ENCODE results near the gene EFCAB13. TPM values are rescaled to one million over a fixed set of nuclear protein-coding genes. Genes with fewer than 3 reads are reported as not detected.
A peak's percentile ranks its signal among the peaks of the same experiment; 100 is the strongest.

The EFCAB13 gene
- total RNA-seq, 1 donor from 2014 or later: 2.7 TPM

DNA sequence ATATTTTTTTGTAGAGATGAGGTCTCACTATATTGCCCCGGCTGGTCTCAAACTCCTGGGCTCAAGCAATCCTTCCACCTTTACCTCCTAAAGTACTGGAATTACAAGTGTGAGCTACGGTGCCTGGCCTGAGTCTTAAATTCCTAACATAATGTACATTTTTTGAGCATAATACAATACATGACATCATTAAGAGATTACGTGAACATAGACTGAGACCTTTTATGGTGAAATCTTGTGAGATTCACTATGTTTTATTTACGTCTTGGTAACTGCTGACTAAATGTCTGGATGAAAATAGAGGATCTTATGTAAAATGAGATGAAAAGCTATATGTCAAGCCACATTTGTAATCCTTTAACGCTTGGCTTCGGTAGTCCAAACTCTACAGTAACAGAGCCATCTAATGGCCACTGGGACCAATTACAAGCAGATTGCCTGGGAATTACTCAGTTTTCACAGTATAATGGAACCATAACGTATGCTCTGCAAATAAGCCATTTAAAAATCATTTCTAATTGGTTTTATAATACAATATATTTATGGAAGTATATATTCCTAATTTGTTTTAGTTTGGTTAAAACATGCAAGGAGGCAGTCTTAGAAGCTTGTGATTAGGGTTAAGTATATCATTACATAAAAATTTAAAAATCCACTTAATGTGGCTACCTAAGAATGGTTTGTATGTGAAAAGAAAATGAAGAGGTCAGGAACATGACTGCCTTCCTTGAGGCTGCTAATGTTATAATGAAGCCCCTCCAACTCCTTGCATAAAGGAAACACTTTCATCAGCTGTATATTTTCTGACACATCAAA lies 8.1 kb upstream of the EFCAB13 start:
- Histone ChIP-seq H3K4me3 (no peak overlapping the region), H3F3A (ENCODE audit: low read depth) (no peaks in the 10 kb centered on the region), H3K79me2 (ENCODE audit: low read depth) (no peaks in the 10 kb centered on the region), H3K9me3 (ENCODE audit: low read depth) (peaks cover under 1% of the 10 kb centered on the region), H2AFZ (replicated peaks) (no peak overlapping the region), H4K20me1 (ENCODE audit: low read depth) (no peaks in the 10 kb centered on the region), H3K27ac (no peak overlapping the region), H3K9ac (no peak overlapping the region), H3K27me3 (no peaks in the 10 kb centered on the region), H3K4me1 (peaks cover 4% of the 10 kb centered on the region), H3K36me3 (no peaks in the 10 kb centered on the region), H3K4me2 (no peak overlapping the region)
- Mint-ChIP-seq H3K4me1 (peaks cover 10% of the 10 kb centered on the region), H3K4me3 (no peak overlapping the region), H3K27ac (no peak overlapping the region), H3K27me3 (ENCODE audit: insufficient read depth, low read depth) (no peaks in the 10 kb centered on the region), H3K9me3 (peaks cover 11% of the 10 kb centered on the region), H3K36me3 (no peaks in the 10 kb centered on the region)
- DNase-seq (ENCODE audit: low spot score): peak; percentile 71
- no peak for TF ChIP-seq EZH2 (IDR thresholded peaks at IDR 0.05)
- no peak for TF ChIP-seq EZH2phosphoT487 (IDR thresholded peaks at IDR 0.05)
- TF ChIP-seq, protein P1, sequence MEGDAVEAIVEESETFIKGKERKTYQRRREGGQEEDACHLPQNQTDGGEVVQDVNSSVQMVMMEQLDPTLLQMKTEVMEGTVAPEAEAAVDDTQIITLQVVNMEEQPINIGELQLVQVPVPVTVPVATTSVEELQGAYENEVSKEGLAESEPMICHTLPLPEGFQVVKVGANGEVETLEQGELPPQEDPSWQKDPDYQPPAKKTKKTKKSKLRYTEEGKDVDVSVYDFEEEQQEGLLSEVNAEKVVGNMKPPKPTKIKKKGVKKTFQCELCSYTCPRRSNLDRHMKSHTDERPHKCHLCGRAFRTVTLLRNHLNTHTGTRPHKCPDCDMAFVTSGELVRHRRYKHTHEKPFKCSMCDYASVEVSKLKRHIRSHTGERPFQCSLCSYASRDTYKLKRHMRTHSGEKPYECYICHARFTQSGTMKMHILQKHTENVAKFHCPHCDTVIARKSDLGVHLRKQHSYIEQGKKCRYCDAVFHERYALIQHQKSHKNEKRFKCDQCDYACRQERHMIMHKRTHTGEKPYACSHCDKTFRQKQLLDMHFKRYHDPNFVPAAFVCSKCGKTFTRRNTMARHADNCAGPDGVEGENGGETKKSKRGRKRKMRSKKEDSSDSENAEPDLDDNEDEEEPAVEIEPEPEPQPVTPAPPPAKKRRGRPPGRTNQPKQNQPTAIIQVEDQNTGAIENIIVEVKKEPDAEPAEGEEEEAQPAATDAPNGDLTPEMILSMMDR (IDR thresholded peaks at IDR 0.05): peak; percentile 92

DNA sequence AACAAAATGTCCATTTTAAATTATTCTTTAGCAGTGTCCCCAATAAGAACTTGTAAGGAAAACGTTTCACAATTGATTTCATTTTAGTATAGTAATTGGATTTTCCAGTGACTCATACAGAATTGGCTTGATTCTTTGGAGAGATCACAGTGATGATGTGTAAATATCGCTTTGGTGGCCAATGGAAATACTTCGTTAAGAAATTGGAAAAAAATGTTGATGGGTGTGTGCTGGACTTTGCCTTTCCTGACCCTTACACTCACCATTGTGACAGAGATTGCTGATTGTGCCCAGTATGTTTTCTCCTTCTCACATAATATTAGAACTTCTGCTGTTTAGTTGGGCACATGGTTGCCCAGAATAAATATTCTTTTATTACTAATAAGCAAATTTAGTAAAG lies 7.4 kb upstream of the EFCAB13 start:
- H3F3A ChIP-seq (ENCODE audit: low read depth): no peaks in the 10 kb centered on the region
- no peak overlapping the region for H3K27ac ChIP-seq
- no peak overlapping the region for H3K4me3 Mint-ChIP-seq
- H3K27me3 Mint-ChIP-seq (ENCODE audit: insufficient read depth, low read depth): no peaks in the 10 kb centered on the region
- no peaks in the 10 kb centered on the region for H4K20me1 ChIP-seq (ENCODE audit: low read depth)
- no peak overlapping the region for H3K27ac Mint-ChIP-seq
- no peaks in the 10 kb centered on the region for H3K36me3 ChIP-seq
- peaks cover 18% of the 10 kb centered on the region for H3K9me3 Mint-ChIP-seq
- H2AFZ ChIP-seq (replicated peaks): no peak overlapping the region
- H3K27me3 ChIP-seq: no peaks in the 10 kb centered on the region
- TF ChIP-seq, protein P1 (IDR thresholded peaks at IDR 0.05): no peak
- TF ChIP-seq EZH2 (IDR thresholded peaks at IDR 0.05): no peak
- no peak for TF ChIP-seq EZH2phosphoT487 (IDR thresholded peaks at IDR 0.05)
- H3K36me3 Mint-ChIP-seq: peaks cover 3% of the 10 kb centered on the region
- H3K4me1 Mint-ChIP-seq: peaks cover 5% of the 10 kb centered on the region
- no peak overlapping the region for H3K4me3 ChIP-seq
- H3K4me1 ChIP-seq: no peaks in the 10 kb centered on the region
- DNase-seq (ENCODE audit: low spot score): no peak
- H3K9ac ChIP-seq: no peak overlapping the region
- H3K4me2 ChIP-seq: no peak overlapping the region
- H3K79me2 ChIP-seq (ENCODE audit: low read depth): no peaks in the 10 kb centered on the region
- peaks cover 7% of the 10 kb centered on the region for H3K9me3 ChIP-seq (ENCODE audit: low read depth)

DNA sequence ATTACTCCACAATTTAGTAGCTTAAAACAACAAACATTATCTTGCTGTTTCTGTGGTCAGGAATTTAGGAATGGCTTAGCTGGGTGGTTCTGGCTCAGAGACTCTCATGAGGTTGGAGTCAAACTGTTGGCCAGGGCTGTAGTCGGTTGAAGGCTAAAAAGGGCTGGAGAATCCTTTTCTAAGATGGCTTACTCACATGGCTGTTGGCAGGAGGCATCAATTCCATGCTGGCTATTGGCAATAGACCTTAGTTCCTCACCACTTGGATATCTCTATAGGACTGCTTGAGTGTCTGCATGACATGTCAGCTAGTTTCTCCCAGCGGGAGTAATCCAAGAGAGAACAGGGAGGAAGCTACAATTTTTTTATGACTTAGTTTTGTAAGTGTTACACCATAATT lies 6.6 kb upstream of the EFCAB13 start:
- H3K4me2 ChIP-seq: no peak overlapping the region
- peaks cover 8% of the 10 kb centered on the region for H3K9me3 ChIP-seq (ENCODE audit: low read depth)
- Mint-ChIP-seq H3K4me1 (peaks cover 5% of the 10 kb centered on the region), H3K36me3 (peaks cover 3% of the 10 kb centered on the region), H3K27ac (no peak overlapping the region), H3K4me3 (no peak overlapping the region), H3K27me3 (ENCODE audit: insufficient read depth, low read depth) (no peaks in the 10 kb centered on the region), H3K9me3 (peaks cover 19% of the 10 kb centered on the region)
- no peaks in the 10 kb centered on the region for H3F3A ChIP-seq (ENCODE audit: low read depth)
- H3K4me3 ChIP-seq: no peak overlapping the region
- no peaks in the 10 kb centered on the region for H4K20me1 ChIP-seq (ENCODE audit: low read depth)
- TF ChIP-seq EZH2 (IDR thresholded peaks at IDR 0.05) (no peak), EZH2phosphoT487 (IDR thresholded peaks at IDR 0.05) (no peak)
- TF ChIP-seq, protein P1 (IDR thresholded peaks at IDR 0.05): no peak
- H3K79me2 ChIP-seq (ENCODE audit: low read depth): no peaks in the 10 kb centered on the region
- no peak overlapping the region for H3K27ac ChIP-seq
- peaks cover under 1% of the 10 kb centered on the region for H3K27me3 ChIP-seq
- H3K36me3 ChIP-seq: no peaks in the 10 kb centered on the region
- no peak for DNase-seq (ENCODE audit: low spot score)
- no peak overlapping the region for H2AFZ ChIP-seq (replicated peaks)
- H3K9ac ChIP-seq: no peak overlapping the region
- no peaks in the 10 kb centered on the region for H3K4me1 ChIP-seq

Measured in neural progenitor cell (in vitro differentiated cells).